ENCODE data around the gene TAF11L2.
"Not testable (repeated sequence)": the region's sequence is repeated elsewhere in the genome, so short reads cannot be mapped to it uniquely, and the experiment has no call there.

The TAF11L2 gene

GRCh38 chr5:17497931-17498330 lies at the start of gene TAF11L2:
TSS of gene TAF11L2 (plus strand) at chr5:17498231.
- not testable (repeated sequence) for DNase-seq (ENCODE audit: low read depth); H3K4me3 ChIP-seq (ENCODE audit: low read length)

GRCh38 chr5:17448877-17449276 lies 49.2 kb upstream of the TAF11L2 start:
- DNase-seq (ENCODE audit: low read depth): no peak
- H3K4me3 ChIP-seq (ENCODE audit: low read length): no peak overlapping the region
- TF ChIP-seq CTCF (conservative IDR thresholded peaks at IDR 0.05; ENCODE audit: low read depth, low read length): no peak

- DNase-seq (ENCODE audit: low read depth): no peak
- H3K4me3 ChIP-seq (ENCODE audit: low read length): no peak overlapping the region
- TF ChIP-seq CTCF (conservative IDR thresholded peaks at IDR 0.05; ENCODE audit: low read depth, low read length): no peak
Measured at GRCh38 chr5:17452936-17453335, 45.1 kb upstream of the TAF11L2 start.

DNA sequence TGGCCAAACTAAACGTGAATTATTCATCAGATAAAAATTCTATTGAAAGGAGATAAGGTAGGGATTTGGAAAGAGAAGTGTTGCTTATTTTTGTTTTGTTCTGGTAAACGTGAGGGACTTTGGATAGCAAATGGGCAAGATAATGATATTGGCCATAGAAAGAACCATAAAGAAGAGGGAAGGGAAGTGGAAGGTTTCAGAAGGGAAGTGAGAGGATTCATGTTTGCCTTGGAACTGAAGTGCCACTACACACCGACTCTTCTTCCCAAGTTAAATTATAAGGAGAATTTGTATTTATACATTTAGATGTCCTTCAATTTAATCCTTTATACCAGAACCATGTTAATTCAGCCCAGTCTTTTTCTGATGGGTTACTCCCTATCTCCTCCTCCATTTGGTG lies 42.1 kb upstream of the TAF11L2 start:
- no peak overlapping the region for H3K4me3 ChIP-seq (ENCODE audit: low read length)
- no peak for DNase-seq (ENCODE audit: low read depth)
- TF ChIP-seq CTCF (conservative IDR thresholded peaks at IDR 0.05; ENCODE audit: low read depth, low read length): no peak

DNA sequence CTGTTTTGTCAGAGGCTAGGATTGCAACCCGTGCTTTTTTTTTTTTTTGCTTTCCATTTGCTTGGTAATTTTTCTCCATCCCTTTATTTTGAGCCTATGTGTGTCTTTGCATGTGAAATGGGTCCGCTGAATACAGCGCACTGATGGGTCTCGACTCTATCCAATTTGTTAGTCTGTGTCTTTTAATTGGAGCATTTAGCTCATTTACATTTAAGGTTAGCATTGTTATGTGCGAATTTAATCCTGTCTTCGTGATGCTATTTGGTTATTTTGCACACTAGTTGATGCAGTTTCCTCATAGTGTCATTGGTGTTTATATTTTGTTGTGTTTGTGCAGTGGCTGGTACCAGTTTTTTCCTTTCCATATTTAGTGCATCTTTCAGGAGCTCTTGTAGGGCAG lies 36.2 kb upstream of the TAF11L2 start:
- no peak for DNase-seq (ENCODE audit: low read depth)
- no peak overlapping the region for H3K4me3 ChIP-seq (ENCODE audit: low read length)
- TF ChIP-seq CTCF (conservative IDR thresholded peaks at IDR 0.05; ENCODE audit: low read depth, low read length): no peak

GRCh38 chr5:17463653-17464052 lies 34.4 kb upstream of the TAF11L2 start:
- DNase-seq (ENCODE audit: low read depth): no peak
- TF ChIP-seq CTCF (conservative IDR thresholded peaks at IDR 0.05; ENCODE audit: low read depth, low read length): no peak

GRCh38 chr5:17470064-17470463 lies 28.0 kb upstream of the TAF11L2 start:
- H3K4me3 ChIP-seq (ENCODE audit: low read length): no peak overlapping the region
- no peak for DNase-seq (ENCODE audit: low read depth)
- no peak for TF ChIP-seq CTCF (conservative IDR thresholded peaks at IDR 0.05; ENCODE audit: low read depth, low read length)

More at GRCh38 chr5:17463653-17464052, 34.4 kb upstream of the TAF11L2 start:
- H3K4me3 ChIP-seq (ENCODE audit: low read length): no peak overlapping the region

GRCh38 chr5:17475064-17475463 lies 23.0 kb upstream of the TAF11L2 start:
- H3K4me3 ChIP-seq (ENCODE audit: low read length); DNase-seq (ENCODE audit: low read depth): not testable (repeated sequence)
